Testis (tissue), 3 donors: ENCODE measurements around the gene DUOX1. TPM values are rescaled to one million over a fixed set of nuclear protein-coding genes. Genes with fewer than 3 reads are reported as not detected.

Experiments
- DNase-seq: peaks from one replicate; pipeline ENCODE4 v3.0.0-alpha.2; 2019
- H3K27ac ChIP-seq, 2 donors: fragments of 200-600 bp; sonication (generic); one replicate each; pipeline ENCODE4 v1.5.1; 2019
- H3K27me3 ChIP-seq: fragments of 200-600 bp; sonication (generic); one replicate; pipeline ENCODE4 v1.5.1; 2019
- H3K36me3 ChIP-seq: fragments of 200-600 bp; sonication (generic); one replicate; pipeline ENCODE4 v1.5.1; 2017; ENCODE audit warnings: low read depth; ENCODE audit errors: missing control alignments
- H3K4me1 ChIP-seq: fragments of 200-600 bp; sonication (generic); one replicate; pipeline ENCODE4 v1.5.1; 2019
- H3K4me3 ChIP-seq, 2 donors: fragments of 200-600 bp; sonication (generic); one replicate each; pipeline ENCODE4 v1.5.1; 2017 to 2019
- H3K9me3 ChIP-seq: fragments of 200-600 bp; sonication (generic); one replicate; pipeline ENCODE4 v1.5.1; 2017
- CTCF ChIP-seq, 3 experiments: fragments of 450-650 bp in 2 of 3; fragments of 200-600 bp in 1 of 3; sonication (generic) in 1 of 3; IDR thresholded peaks; one replicate each; pipeline ENCODE4 v1.5.1; 2016 to 2019; ENCODE audit warnings: antibody characterized with exemption in 3 of 3, mild to moderate bottlenecking in 2 of 3, moderate library complexity in 1 of 3
- POLR2A ChIP-seq: fragments of 450-650 bp; IDR thresholded peaks from one replicate; pipeline ENCODE4 v1.6.1; 2017; ENCODE audit warnings: antibody characterized with exemption, mild to moderate bottlenecking, moderate library complexity
- WGBS, 2 donors: methylation state at CpG; one replicate each; pipeline ENCODE4 v1.1.5; 2018; 5-methylcytosine and 5-hydroxymethylcytosine counted together
- intact Hi-C: fragments of 100-400 bp; cut with DNase I; formaldehyde crosslinking; loops from one replicate; pipeline ENCODE4 v1.15.1; 2023; ENCODE audit warnings: low total_unique reads
- polyA plus RNA-seq: library from polyadenylated mRNA; stranded (reverse); fragments of 350-450 nt; fragmentation: Illumina TruSeq; extraction: RNeasy Lipid Tissue Mini Kit (QIAGEN cat#74804); gene quantifications from one replicate; pipeline ENCODE4 v1.2.3, GENCODE V29; 2014; ENCODE audit warnings: low read depth, low replicate concordance; ENCODE audit not compliant: insufficient read depth
- total RNA-seq, 2 donors: library from RNA; depleted of rRNA; stranded (reverse); fragments of >200 nt; gene quantifications; one replicate each; pipeline ENCODE4 v1.2.3, GENCODE V29; 2016

Gene DUOX1
- total and polyA plus RNA-seq, 3 donors from 2014 or later: 2.8 to 5.7 (median 5.3) TPM

- H3K27me3 ChIP-seq: no peaks in the 10 kb centered on the region
- intact Hi-C loops: no loop called here
- no peaks in the 10 kb centered on the region for H3K36me3 ChIP-seq
- DNase-seq: no peak
- 66 to 75% methylated on average over 10 of the region's 10 CpGs for WGBS, 2 donors
- no peak overlapping the region for H3K27ac ChIP-seq
- no peak for TF ChIP-seq POLR2A
- no peak overlapping the region for H3K4me3 ChIP-seq
- no peaks in the 10 kb centered on the region for H3K9me3 ChIP-seq
- H3K4me1 ChIP-seq: peaks cover 3% of the 10 kb centered on the region
Measured at GRCh38 chr15:45088801-45089711, 40.7 kb upstream of the DUOX1 start.

GRCh38 chr15:45089712-45090373 lies 40.0 kb upstream of the DUOX1 start:
- intact Hi-C loops: no loop called here
- no peak overlapping the region for H3K27ac ChIP-seq
- H3K4me1 ChIP-seq: peaks cover 3% of the 10 kb centered on the region
- H3K4me3 ChIP-seq: no peak overlapping the region
- 52 to 63% methylated on average over 3 of the region's 3 CpGs for WGBS, 2 donors
- TF ChIP-seq CTCF (IDR thresholded peaks at IDR 0.05): no peak
- no peak for TF ChIP-seq POLR2A
- no peak for DNase-seq
- no peaks in the 10 kb centered on the region for H3K9me3 ChIP-seq
- no peaks in the 10 kb centered on the region for H3K27me3 ChIP-seq
- H3K36me3 ChIP-seq: no peaks in the 10 kb centered on the region

GRCh38 chr15:45091161-45091560 lies 38.6 kb upstream of the DUOX1 start:
- no peak for DNase-seq
- Histone ChIP-seq H3K4me1 (peaks cover 3% of the 10 kb centered on the region), H3K27ac (no peak overlapping the region), H3K36me3 (no peaks in the 10 kb centered on the region), H3K9me3 (no peaks in the 10 kb centered on the region), H3K27me3 (no peaks in the 10 kb centered on the region), H3K4me3 (no peak overlapping the region)
- WGBS, 2 donors: 69 to 73% methylated on average over 7 of the region's 7 CpGs
- TF ChIP-seq CTCF (IDR thresholded peaks at IDR 0.05): no peak
- no peak for TF ChIP-seq POLR2A
- intact Hi-C loops: no loop called here

GRCh38 chr15:45091576-45091975 lies 38.2 kb upstream of the DUOX1 start:
- no peak for DNase-seq
- no peaks in the 10 kb centered on the region for H3K27me3 ChIP-seq
- H3K27ac ChIP-seq: no peak overlapping the region
- 76 to 87% methylated on average over 2 of the region's 2 CpGs for WGBS, 2 donors
- H3K4me1 ChIP-seq: peaks cover 3% of the 10 kb centered on the region
- intact Hi-C loops: no loop called here
- H3K36me3 ChIP-seq: no peaks in the 10 kb centered on the region
- H3K9me3 ChIP-seq: no peaks in the 10 kb centered on the region
- H3K4me3 ChIP-seq: no peak overlapping the region
- TF ChIP-seq CTCF (IDR thresholded peaks at IDR 0.05): no peak
- no peak for TF ChIP-seq POLR2A

GRCh38 chr15:45093013-45093412 lies 36.8 kb upstream of the DUOX1 start:
- Histone ChIP-seq H3K27ac (no peak overlapping the region), H3K36me3 (no peaks in the 10 kb centered on the region), H3K27me3 (no peaks in the 10 kb centered on the region), H3K9me3 (no peaks in the 10 kb centered on the region), H3K4me3 (no peak overlapping the region), H3K4me1 (peaks cover 3% of the 10 kb centered on the region)
- intact Hi-C loops: no loop called here
- 90 to 96% methylated on average over 4 of the region's 4 CpGs for WGBS, 2 donors
- DNase-seq: no peak
- TF ChIP-seq CTCF (IDR thresholded peaks at IDR 0.05) (no peak), POLR2A (no peak)
